Left lung (tissue), 10 donors: Measurements from ENCODE around the gene SLC48A1. TPM values are rescaled to one million over a fixed set of nuclear protein-coding genes. Genes with fewer than 3 reads are reported as not detected.

Experiments
- ATAC-seq: fragments of 200-7000 bp; cut with Tn5 transposase; one replicate; pipeline ENCODE4 v1.9.1; 2020; ENCODE audit warnings: moderate library complexity
- DNase-seq, 4 donors: peaks; one replicate each; pipeline ENCODE4 v3.0.0-alpha.2; 2013 to 2020
- H3K27ac ChIP-seq, 2 donors: fragments of 200-600 bp; sonication (generic) in 1 of 2; one replicate each; pipeline versions ENCODE4 v1.5.0 to v1.8.0; 2020 to 2021
- H3K27me3 ChIP-seq, 2 donors: fragments of 200-600 bp; sonication (generic) in 1 of 2; one replicate each; pipeline versions ENCODE4 v1.5.0 to v1.8.0; 2020 to 2021
- H3K36me3 ChIP-seq, 2 donors: fragments of 200-600 bp; sonication (generic) in 1 of 2; one replicate each; pipeline versions ENCODE4 v1.5.0 to v1.8.0; 2020 to 2021
- H3K4me1 ChIP-seq, 2 donors: fragments of 200-600 bp; one replicate each; pipeline ENCODE4 v1.8.0; 2021
- H3K4me3 ChIP-seq, 2 donors: fragments of 200-600 bp; sonication (generic) in 1 of 2; one replicate each; pipeline versions ENCODE4 v1.5.0 to v1.8.0; 2020 to 2021; ENCODE audit warnings: mild to moderate bottlenecking in 1 of 2
- H3K9me3 ChIP-seq, 2 donors: fragments of 200-600 bp; sonication (generic) in 1 of 2; one replicate each; pipeline versions ENCODE4 v1.5.0 to v1.8.0; 2020 to 2021
- intact Hi-C, 2 donors: fragments of 100-400 bp; cut with DNase I; formaldehyde crosslinking; loops; one replicate each; pipeline versions ENCODE4 v1.11.2 to v1.14.2; 2022
- polyA plus RNA-seq, 6 donors: library from polyadenylated mRNA; unstranded; fragments of 120-200 nt; gene quantifications; one replicate each; pipeline ENCODE4 v1.2.1, GENCODE V29; 2013; ENCODE audit not compliant: insufficient read length in 6 of 6
- total RNA-seq, 2 donors: library from RNA; stranded (reverse); fragmentation: NEBNext Ultra II Directional; extraction: Animal tissue kit (Norgen Biotek cat#: 25700); gene quantifications; one replicate each; pipeline ENCODE4 v1.2.1, GENCODE V29; 2021
- TF ChIP-seq, protein P1 (sequence below), 2 donors: fragments of 200-600 bp; sonication (generic) in 1 of 2; IDR thresholded peaks; one replicate each; pipeline versions ENCODE4 v1.5.0 to v1.8.0; 2021; ENCODE audit warnings: antibody characterized with exemption in 2 of 2
- donor health status: DM: no; HTN: yes; CAD: no.
- donor health status: DM: no; HTN: no; CAD: no.

Gene SLC48A1
- total and polyA plus RNA-seq, 8 donors, result 14.9 to 38.6 (median 18.3) TPM

DNA sequence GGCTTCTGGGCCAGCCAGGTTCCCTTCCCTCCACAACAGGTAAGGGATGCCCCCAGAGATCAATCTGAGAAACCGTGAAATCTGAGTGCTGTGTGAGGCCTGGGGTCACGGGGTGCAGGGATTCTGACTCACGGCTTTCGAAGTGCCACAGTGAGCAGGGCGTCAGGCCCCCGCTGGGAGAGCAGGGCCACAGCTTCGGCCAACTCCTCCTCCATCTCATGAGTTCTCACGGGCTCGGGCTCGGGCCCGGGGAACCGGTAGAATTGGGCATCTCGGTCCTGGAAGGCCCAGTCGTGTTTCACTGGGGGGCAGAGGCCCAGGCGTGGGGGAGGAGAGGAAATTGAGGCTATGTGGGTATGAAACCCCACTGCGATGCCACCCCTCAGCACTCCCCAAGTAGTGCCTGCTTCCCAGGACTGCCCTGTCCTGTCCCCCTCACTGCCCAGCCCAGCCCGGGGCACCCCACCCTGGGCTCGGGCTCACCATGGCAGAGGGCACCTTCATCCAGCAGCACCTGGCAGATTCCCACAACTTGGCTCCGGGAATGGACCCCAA is 22.0 kb upstream of the SLC48A1 start:
- Histone ChIP-seq H3K9me3 (no peaks in the 10 kb centered on the region), H3K27me3 (no peaks in the 10 kb centered on the region), H3K27ac (no peak overlapping the region), H3K4me1 (peaks cover 29 to 41% of the 10 kb centered on the region in 2 donors), H3K36me3 (peaks cover 0 to 28% of the 10 kb centered on the region in 2 donors), H3K4me3 (no peak overlapping the region)
- intact Hi-C loops, result no loop called here
- DNase-seq (no peak), ATAC-seq (no peak)
- TF ChIP-seq, protein P1, sequence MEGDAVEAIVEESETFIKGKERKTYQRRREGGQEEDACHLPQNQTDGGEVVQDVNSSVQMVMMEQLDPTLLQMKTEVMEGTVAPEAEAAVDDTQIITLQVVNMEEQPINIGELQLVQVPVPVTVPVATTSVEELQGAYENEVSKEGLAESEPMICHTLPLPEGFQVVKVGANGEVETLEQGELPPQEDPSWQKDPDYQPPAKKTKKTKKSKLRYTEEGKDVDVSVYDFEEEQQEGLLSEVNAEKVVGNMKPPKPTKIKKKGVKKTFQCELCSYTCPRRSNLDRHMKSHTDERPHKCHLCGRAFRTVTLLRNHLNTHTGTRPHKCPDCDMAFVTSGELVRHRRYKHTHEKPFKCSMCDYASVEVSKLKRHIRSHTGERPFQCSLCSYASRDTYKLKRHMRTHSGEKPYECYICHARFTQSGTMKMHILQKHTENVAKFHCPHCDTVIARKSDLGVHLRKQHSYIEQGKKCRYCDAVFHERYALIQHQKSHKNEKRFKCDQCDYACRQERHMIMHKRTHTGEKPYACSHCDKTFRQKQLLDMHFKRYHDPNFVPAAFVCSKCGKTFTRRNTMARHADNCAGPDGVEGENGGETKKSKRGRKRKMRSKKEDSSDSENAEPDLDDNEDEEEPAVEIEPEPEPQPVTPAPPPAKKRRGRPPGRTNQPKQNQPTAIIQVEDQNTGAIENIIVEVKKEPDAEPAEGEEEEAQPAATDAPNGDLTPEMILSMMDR (IDR thresholded peaks at IDR 0.05), result no peak

DNA sequence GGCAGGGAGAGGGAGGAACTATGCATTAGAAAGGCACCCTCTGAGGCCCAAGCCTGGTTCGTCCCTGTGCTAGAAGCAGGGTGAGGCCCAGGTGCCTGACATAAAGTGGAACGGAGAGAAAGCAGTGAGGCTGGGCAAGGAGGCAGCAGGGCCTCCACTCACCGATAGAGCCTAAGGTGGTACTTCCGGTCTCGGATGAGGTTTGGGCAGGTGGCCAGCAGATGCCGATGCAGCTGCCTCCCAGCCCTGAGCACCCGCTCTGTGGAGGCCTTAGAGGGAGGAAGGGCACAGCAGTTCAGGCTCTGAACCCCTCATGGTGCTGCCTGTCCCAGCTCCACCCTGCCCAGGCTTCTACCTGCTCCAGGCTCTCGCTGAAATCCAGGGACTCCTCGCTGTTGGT is 21.5 kb upstream of the SLC48A1 start:
- H3K27ac ChIP-seq, result no peak overlapping the region
- intact Hi-C loops, result no loop called here
- peaks cover 0 to 28% of the 10 kb centered on the region in 2 donors for H3K36me3 ChIP-seq
- DNase-seq (no peak), ATAC-seq (no peak)
- TF ChIP-seq, protein P1 (IDR thresholded peaks at IDR 0.05), result no peak
- peaks cover 29 to 46% of the 10 kb centered on the region in 2 donors for H3K4me1 ChIP-seq
- no peaks in the 10 kb centered on the region for H3K27me3 ChIP-seq
- H3K9me3 ChIP-seq, result no peaks in the 10 kb centered on the region
- no peak overlapping the region for H3K4me3 ChIP-seq

DNA sequence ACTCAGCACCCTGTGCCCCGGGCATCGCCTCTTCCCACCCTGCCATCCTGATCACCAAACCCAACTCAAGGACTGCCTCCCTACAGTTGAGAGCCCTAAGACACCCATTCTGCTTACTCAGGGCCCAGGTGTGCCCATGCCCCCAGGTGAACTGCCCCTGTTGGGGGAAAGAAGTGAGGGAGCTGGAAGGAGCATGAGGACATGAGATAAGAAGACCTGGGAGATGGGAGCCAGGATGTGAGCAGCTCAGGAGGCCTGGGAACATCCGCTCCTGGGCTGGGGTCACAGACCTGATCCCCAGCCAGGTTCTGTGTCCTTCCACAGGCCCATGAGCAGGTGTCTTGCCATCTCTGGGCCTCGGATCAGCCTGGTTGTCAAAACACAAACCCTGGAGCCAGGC is 20.9 kb upstream of the SLC48A1 start:
- intact Hi-C loops, result no loop called here
- peak overlapping the region in 1 of 2 donors; percentile 72 for H3K27ac ChIP-seq
- no peaks in the 10 kb centered on the region for H3K27me3 ChIP-seq
- ATAC-seq, result no peak
- TF ChIP-seq, protein P1 (IDR thresholded peaks at IDR 0.05), result no peak
- no peaks in the 10 kb centered on the region for H3K9me3 ChIP-seq
- H3K4me3 ChIP-seq, result no peak overlapping the region
- peaks cover 29 to 51% of the 10 kb centered on the region in 2 donors for H3K4me1 ChIP-seq
- H3K36me3 ChIP-seq, result peaks cover 0 to 27% of the 10 kb centered on the region in 2 donors
- no peak for DNase-seq

DNA sequence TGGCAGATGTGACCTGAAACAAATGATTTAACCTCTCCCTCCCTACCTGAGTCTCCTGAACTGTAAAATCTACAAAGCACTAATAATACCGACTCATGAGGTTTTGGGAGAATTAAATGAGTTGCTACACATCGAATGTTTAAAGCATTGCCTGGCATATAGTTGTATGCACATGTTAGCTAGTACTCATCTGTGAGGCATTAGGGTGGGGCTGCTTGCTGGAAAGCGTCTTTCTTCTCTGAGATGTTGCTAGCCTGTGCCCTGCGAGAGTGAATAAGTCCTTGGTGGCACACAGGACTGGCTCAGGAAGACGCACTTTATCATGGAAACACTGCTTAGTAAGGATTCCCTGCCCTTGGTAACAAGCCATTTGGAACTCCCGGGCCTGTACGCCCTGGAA is 20.5 kb upstream of the SLC48A1 start:
- H3K36me3 ChIP-seq, result peaks cover 0 to 23% of the 10 kb centered on the region in 2 donors
- H3K4me3 ChIP-seq, result no peak overlapping the region
- no peaks in the 10 kb centered on the region for H3K9me3 ChIP-seq
- intact Hi-C loops, result no loop called here
- H3K4me1 ChIP-seq, result peaks cover 29 to 54% of the 10 kb centered on the region in 2 donors
- TF ChIP-seq, protein P1 (IDR thresholded peaks at IDR 0.05), result no peak
- no peak for ATAC-seq
- no peaks in the 10 kb centered on the region for H3K27me3 ChIP-seq
- DNase-seq, result no peak
- peak overlapping the region in 1 of 2 donors; percentile 72 for H3K27ac ChIP-seq

DNA sequence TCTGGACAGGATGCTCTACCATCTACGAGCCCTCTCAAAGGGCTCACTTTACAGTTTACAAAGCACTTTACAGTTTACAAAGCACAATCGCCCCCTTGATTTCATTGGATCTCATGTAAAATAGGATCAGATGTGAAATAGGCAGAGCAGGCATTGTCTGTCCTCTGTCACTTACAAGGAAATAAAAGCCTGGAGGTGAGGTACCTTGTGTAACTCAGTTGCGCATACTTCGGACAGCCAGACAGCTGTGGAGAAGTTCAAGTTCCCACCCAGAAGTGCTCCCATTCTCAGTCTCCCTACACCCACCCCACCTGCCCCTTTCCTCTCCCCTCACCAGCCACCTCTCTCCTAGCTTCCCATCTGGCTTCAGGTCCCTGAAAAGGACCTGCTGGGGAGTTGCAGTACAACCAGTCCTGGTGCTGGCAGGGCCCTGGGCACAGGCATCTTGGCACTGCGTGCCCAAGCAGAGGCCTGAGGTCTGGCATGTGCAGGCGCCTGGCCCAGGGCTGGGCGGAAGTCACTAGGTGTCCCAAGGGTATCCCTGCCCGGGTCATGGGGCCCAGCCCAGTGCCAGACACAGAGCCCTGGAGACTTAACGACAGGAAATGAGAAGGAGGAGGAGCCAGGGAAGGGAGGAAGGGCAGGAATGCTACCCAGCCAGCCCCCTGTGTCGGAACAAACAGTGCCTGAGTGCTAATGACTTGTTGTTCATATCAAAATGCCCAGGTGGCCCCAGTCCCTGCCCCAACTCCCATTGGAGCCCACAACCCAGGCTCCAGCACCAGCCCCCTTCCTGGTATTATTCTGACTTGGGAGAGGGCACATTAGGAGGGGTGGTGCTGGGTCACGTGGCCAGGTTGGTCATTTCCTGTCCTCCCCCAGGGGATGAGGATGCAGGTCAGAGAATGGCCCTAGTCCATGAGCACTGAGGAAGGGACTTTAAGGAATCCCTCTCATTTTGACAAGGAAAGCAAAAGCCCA is 19.7 kb upstream of the SLC48A1 start:
- H3K4me1 ChIP-seq, result peaks cover 29 to 62% of the 10 kb centered on the region in 2 donors
- peaks cover 0 to 16% of the 10 kb centered on the region in 2 donors for H3K36me3 ChIP-seq
- DNase-seq, result peak in 3 of 4 donors; percentile 64 to 91 (median 77)
- ATAC-seq, result peak; percentile 62
- H3K4me3 ChIP-seq, result no peak overlapping the region
- intact Hi-C loops, result no loop called here
- TF ChIP-seq, protein P1 (IDR thresholded peaks at IDR 0.05), result no peak
- H3K9me3 ChIP-seq, result no peaks in the 10 kb centered on the region
- peak overlapping the region; percentile 69 to 72 for H3K27ac ChIP-seq
- no peaks in the 10 kb centered on the region for H3K27me3 ChIP-seq
